ENCODE measurements around the gene GPR42. TPM values are rescaled to one million over a fixed set of nuclear protein-coding genes. Genes with fewer than 3 reads are reported as not detected.

The GPR42 gene
- total RNA-seq, 1 experiment from 2014 or later = not detected

DNA sequence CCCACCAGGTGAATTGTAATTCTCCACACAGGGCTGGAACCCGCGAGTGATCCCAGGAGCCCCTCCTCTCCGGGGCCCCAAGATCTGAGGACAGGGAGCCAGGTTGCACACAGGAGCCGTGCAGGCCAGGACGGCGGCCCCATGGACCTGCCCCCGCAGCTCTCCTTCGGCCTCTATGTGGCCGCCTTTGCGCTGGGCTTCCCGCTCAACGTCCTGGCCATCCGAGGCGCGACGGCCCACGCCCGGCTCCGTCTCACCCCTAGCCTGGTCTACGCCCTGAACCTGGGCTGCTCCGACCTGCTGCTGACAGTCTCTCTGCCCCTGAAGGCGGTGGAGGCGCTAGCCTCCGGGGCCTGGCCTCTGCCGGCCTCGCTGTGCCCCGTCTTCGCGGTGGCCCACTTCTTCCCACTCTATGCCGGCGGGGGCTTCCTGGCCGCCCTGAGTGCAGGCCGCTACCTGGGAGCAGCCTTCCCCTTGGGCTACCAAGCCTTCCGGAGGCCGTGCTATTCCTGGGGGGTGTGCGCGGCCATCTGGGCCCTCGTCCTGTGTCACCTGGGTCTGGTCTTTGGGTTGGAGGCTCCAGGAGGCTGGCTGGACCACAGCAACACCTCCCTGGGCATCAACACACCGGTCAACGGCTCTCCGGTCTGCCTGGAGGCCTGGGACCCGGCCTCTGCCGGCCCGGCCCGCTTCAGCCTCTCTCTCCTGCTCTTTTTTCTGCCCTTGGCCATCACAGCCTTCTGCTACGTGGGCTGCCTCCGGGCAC, 19.3 kb upstream of the GPR42 start:
- TF ChIP-seq, protein P1, sequence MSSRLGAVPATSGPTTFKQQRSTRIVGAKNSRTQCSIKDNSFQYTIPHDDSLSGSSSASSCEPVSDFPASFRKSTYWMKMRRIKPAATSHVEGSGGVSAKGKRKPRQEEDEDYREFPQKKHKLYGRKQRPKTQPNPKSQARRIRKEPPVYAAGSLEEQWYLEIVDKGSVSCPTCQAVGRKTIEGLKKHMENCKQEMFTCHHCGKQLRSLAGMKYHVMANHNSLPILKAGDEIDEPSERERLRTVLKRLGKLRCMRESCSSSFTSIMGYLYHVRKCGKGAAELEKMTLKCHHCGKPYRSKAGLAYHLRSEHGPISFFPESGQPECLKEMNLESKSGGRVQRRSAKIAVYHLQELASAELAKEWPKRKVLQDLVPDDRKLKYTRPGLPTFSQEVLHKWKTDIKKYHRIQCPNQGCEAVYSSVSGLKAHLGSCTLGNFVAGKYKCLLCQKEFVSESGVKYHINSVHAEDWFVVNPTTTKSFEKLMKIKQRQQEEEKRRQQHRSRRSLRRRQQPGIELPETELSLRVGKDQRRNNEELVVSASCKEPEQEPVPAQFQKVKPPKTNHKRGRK (CRISPR knock-in tag; IDR thresholded peaks at IDR 0.05; ENCODE audit: borderline replicate concordance) = no peak
- TF ChIP-seq, protein P2, sequence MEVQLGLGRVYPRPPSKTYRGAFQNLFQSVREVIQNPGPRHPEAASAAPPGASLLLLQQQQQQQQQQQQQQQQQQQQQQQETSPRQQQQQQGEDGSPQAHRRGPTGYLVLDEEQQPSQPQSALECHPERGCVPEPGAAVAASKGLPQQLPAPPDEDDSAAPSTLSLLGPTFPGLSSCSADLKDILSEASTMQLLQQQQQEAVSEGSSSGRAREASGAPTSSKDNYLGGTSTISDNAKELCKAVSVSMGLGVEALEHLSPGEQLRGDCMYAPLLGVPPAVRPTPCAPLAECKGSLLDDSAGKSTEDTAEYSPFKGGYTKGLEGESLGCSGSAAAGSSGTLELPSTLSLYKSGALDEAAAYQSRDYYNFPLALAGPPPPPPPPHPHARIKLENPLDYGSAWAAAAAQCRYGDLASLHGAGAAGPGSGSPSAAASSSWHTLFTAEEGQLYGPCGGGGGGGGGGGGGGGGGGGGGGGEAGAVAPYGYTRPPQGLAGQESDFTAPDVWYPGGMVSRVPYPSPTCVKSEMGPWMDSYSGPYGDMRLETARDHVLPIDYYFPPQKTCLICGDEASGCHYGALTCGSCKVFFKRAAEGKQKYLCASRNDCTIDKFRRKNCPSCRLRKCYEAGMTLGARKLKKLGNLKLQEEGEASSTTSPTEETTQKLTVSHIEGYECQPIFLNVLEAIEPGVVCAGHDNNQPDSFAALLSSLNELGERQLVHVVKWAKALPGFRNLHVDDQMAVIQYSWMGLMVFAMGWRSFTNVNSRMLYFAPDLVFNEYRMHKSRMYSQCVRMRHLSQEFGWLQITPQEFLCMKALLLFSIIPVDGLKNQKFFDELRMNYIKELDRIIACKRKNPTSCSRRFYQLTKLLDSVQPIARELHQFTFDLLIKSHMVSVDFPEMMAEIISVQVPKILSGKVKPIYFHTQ (CRISPR knock-in tag; IDR thresholded peaks at IDR 0.05) = no peak
- TF ChIP-seq ZNF263 (CRISPR knock-in tag; IDR thresholded peaks at IDR 0.05; ENCODE audit: low read depth) (no peak), ZNF423 (CRISPR knock-in tag; IDR thresholded peaks at IDR 0.05) (no peak), ZNF416 (CRISPR knock-in tag; IDR thresholded peaks at IDR 0.05) (no peak), GTF2I (CRISPR knock-in tag; conservative IDR thresholded peaks at IDR 0.05) (no peak), FOXK1 (CRISPR knock-in tag; IDR thresholded peaks at IDR 0.05) (no peak), SMAD3 (CRISPR knock-in tag; IDR thresholded peaks at IDR 0.05; ENCODE audit: borderline replicate concordance) (no peak), TEAD1 (CRISPR knock-in tag; IDR thresholded peaks at IDR 0.05) (no peak), ZNF121 (CRISPR knock-in tag; IDR thresholded peaks at IDR 0.05) (no peak), JAZF1 (CRISPR knock-in tag; IDR thresholded peaks at IDR 0.05) (no peak), SOX15 (CRISPR knock-in tag; IDR thresholded peaks at IDR 0.05) (no peak), ELF4 (CRISPR knock-in tag; IDR thresholded peaks at IDR 0.05; ENCODE audit: low read depth) (no peak), ZNF138 (CRISPR knock-in tag; conservative IDR thresholded peaks at IDR 0.05) (no peak), TCF7 (CRISPR knock-in tag; IDR thresholded peaks at IDR 0.05; ENCODE audit: low read depth) (no peak)
- TF ChIP-seq, protein P3, sequence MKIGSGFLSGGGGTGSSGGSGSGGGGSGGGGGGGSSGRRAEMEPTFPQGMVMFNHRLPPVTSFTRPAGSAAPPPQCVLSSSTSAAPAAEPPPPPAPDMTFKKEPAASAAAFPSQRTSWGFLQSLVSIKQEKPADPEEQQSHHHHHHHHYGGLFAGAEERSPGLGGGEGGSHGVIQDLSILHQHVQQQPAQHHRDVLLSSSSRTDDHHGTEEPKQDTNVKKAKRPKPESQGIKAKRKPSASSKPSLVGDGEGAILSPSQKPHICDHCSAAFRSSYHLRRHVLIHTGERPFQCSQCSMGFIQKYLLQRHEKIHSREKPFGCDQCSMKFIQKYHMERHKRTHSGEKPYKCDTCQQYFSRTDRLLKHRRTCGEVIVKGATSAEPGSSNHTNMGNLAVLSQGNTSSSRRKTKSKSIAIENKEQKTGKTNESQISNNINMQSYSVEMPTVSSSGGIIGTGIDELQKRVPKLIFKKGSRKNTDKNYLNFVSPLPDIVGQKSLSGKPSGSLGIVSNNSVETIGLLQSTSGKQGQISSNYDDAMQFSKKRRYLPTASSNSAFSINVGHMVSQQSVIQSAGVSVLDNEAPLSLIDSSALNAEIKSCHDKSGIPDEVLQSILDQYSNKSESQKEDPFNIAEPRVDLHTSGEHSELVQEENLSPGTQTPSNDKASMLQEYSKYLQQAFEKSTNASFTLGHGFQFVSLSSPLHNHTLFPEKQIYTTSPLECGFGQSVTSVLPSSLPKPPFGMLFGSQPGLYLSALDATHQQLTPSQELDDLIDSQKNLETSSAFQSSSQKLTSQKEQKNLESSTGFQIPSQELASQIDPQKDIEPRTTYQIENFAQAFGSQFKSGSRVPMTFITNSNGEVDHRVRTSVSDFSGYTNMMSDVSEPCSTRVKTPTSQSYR (CRISPR knock-in tag; IDR thresholded peaks at IDR 0.05) = no peak
- TF ChIP-seq, protein P4, sequence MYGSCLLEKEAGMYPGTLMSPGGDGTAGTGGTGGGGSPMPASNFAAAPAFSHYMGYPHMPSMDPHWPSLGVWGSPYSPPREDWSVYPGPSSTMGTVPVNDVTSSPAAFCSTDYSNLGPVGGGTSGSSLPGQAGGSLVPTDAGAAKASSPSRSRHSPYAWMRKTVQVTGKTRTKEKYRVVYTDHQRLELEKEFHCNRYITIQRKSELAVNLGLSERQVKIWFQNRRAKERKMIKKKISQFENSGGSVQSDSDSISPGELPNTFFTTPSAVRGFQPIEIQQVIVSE (CRISPR knock-in tag; IDR thresholded peaks at IDR 0.05; ENCODE audit: borderline replicate concordance) = no peak
- TF ChIP-seq, protein P5, sequence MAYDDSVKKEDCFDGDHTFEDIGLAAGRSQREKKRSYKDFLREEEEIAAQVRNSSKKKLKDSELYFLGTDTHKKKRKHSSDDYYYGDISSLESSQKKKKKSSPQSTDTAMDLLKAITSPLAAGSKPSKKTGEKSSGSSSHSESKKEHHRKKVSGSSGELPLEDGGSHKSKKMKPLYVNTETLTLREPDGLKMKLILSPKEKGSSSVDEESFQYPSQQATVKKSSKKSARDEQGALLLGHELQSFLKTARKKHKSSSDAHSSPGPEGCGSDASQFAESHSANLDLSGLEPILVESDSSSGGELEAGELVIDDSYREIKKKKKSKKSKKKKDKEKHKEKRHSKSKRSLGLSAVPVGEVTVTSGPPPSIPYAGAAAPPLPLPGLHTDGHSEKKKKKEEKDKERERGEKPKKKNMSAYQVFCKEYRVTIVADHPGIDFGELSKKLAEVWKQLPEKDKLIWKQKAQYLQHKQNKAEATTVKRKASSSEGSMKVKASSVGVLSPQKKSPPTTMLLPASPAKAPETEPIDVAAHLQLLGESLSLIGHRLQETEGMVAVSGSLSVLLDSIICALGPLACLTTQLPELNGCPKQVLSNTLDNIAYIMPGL (CRISPR knock-in tag; IDR thresholded peaks at IDR 0.05) = no peak
- TF ChIP-seq, protein P6, sequence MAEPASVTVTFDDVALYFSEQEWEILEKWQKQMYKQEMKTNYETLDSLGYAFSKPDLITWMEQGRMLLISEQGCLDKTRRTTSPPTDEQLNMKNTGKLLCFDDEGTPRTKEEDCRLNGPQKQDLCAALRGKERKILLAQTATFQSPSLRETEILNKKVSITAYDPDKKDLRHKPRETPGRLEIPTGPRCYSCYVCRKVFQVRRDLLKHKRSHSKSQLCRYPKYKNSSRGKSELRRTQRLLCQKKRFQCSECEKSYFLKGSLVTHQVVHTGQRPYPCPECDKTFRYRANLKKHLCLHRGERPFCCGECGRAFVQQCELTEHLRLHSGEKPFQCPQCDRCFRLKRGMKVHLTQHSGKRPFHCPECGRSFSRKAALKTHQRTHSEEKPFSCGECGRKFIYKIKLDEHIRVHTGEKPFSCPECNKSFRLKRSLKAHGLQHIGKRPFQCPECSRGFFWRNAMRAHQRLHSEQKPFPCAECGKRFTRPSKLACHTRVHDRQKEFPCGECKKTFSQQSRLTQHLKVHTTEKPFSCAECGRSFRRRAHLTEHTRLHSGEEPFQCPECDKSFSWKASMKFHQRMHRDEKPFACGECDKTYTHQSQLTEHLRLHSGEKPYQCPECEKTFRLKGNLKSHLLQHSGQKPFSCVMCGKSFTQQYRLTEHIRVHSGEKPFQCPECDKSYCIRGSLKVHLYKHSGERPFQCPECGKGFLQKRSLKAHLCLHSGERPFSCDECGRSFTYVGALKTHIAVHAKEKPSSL (CRISPR knock-in tag; conservative IDR thresholded peaks at IDR 0.05) = no peak
- no peaks in the 10 kb centered on the region for H3K9me3 Mint-ChIP-seq
- H3K4me1 Mint-ChIP-seq = peaks cover 7% of the 10 kb centered on the region
- ATAC-seq (no peak), DNase-seq (ENCODE audit: low spot score) (no peak)
- H3K4me3 Mint-ChIP-seq = no peak overlapping the region
- POLR2A ChIA-PET = no interaction called here
- H3K36me3 Mint-ChIP-seq = no peaks in the 10 kb centered on the region
- no peaks in the 10 kb centered on the region for H3K27me3 Mint-ChIP-seq (ENCODE audit: low read depth)
- CTCF ChIA-PET = interaction anchor here (0.9 to 2.4 kb wide), 12 partner anchors 21 to 350 kb away, joined by 3 to 24 read pairs (median 5); partner anchors contain the start of genes CD22, FFAR2 and KRTDAP
- no peak overlapping the region for H3K27ac Mint-ChIP-seq

Data from WTC11 (cell line).